PC-3 (cell line): ENCODE data around the gene RIPPLY1.

Experiments
- CTCF ChIP-seq: fragments of 300-600 bp; sonication (generic); conservative IDR thresholded peaks from 2 replicates; pipeline ENCODE4 v1.5.1; 2017; ENCODE audit warnings: antibody characterized with exemption, low read depth, mild to moderate bottlenecking, low read length
- EZH2 ChIP-seq: fragments of 300-600 bp; sonication (generic); IDR thresholded peaks from one replicate; pipeline ENCODE4 v1.6.1; 2017; ENCODE audit warnings: antibody characterized with exemption, mild to moderate bottlenecking, low read length; ENCODE audit not compliant: unreplicated experiment

GRCh38 chrX:106927023-106927422 is 23.9 kb upstream of the RIPPLY1 start:
- no peak for TF ChIP-seq EZH2
- no peak for TF ChIP-seq CTCF
